OCI-M2 (cell line): ENCODE results near the gene IPO13.

Source experiments
- DNase-seq: peaks from one replicate; lab custom pipeline; 2025; ENCODE audit not compliant: unreplicated experiment; lab: John Stamatoyannopoulos, UW

IPO13 gene

GRCh38 chr1:43930168-43930948 lies 16.4 kb upstream of the IPO13 start:
- DNase-seq = no peak

GRCh38 chr1:43930949-43931275 lies 15.8 kb upstream of the IPO13 start:
- no peak for DNase-seq

- DNase-seq = no peak
Measured at GRCh38 chr1:43931711-43932660, 14.8 kb upstream of the IPO13 start.

GRCh38 chr1:43932786-43933385 lies 13.9 kb upstream of the IPO13 start:
- no peak for DNase-seq

- DNase-seq = no peak
Measured at GRCh38 chr1:43933386-43934100, 13.2 kb upstream of the IPO13 start, which contains the start of gene ARTN. Gene ARTN, plus strand, starts transcription at chr1:43933801. Its CDS starts 1,856 bp downstream, at chr1:43935657.

- no peak for DNase-seq
Measured at GRCh38 chr1:43934101-43934985, 12.4 kb upstream of the IPO13 start.

- no peak for DNase-seq
Measured at GRCh38 chr1:43934986-43935324, 11.8 kb upstream of the IPO13 start.

GRCh38 chr1:43935711-43936427 lies 10.9 kb upstream of the IPO13 start:
- DNase-seq = no peak

GRCh38 chr1:43936431-43937151 lies 10.2 kb upstream of the IPO13 start:
- DNase-seq = no peak

- no peak for DNase-seq
Measured at GRCh38 chr1:43937179-43937865, 9.4 kb upstream of the IPO13 start.

GRCh38 chr1:43938383-43938782 lies 8.4 kb upstream of the IPO13 start:
- no peak for DNase-seq

GRCh38 chr1:43938892-43939587 lies 7.7 kb upstream of the IPO13 start:
- no peak for DNase-seq

- no peak for DNase-seq
Measured at GRCh38 chr1:43942411-43942810, 4.3 kb upstream of the IPO13 start.

GRCh38 chr1:43944860-43945259 lies 1.9 kb upstream of the IPO13 start:
- no peak for DNase-seq

- DNase-seq = no peak
Measured at GRCh38 chr1:43945674-43946235, 995 bp upstream of the IPO13 start.

GRCh38 chr1:43947061-43947873 lies 517 bp downstream of the IPO13 start:
- DNase-seq = no peak
